K562 treated with DMSO at 1 percent for 12 hours (cell line): ENCODE measurements around the gene ST3GAL5. TPM values are rescaled to one million over a fixed set of nuclear protein-coding genes. Genes with fewer than 3 reads are reported as not detected.

Experiments used
- total RNA-seq: library from RNA; unstranded; fragments of 300-600 nt; gene quantifications from 2 replicates; pipeline ENCODE4 v1.2.3, GENCODE V29; 2022; ENCODE audit not compliant: insufficient read depth

The ST3GAL5 gene
- 4.2 and 14.6 TPM in 2 replicates for total RNA-seq

GRCh38 chr2:85888684-85889626 lies at the start of gene ST3GAL5:
Gene ST3GAL5, minus strand, starts transcription at chr2:85888990. Its CDS starts 85 bp downstream, at chr2:85888905.

Other genes starting within 250 kb of the ST3GAL5 start
- gene SFTPB, start 220.8 kb downstream of the ST3GAL5 start, total RNA-seq: not detected in 2 replicates
- not detected in 2 replicates for gene GNLY, start 194.6 kb downstream of the ST3GAL5 start, total RNA-seq
- not detected in 2 replicates for gene ATOH8, start 135.0 kb downstream of the ST3GAL5 start, total RNA-seq
- gene POLR1A, start 216.9 kb upstream of the ST3GAL5 start, total RNA-seq: 1.8 and 7.2 TPM in 2 replicates
- 12.2 and 28.7 TPM in 2 replicates for gene PTCD3, start 217.2 kb upstream of the ST3GAL5 start, total RNA-seq